Caco-2 (cell line): ENCODE measurements around the gene VPS8. TPM values are rescaled to one million over a fixed set of nuclear protein-coding genes. Genes with fewer than 3 reads are reported as not detected.

Experiments used
- BruUV-seq: library from RNA; stranded (reverse); fragments of 400-500 nt; replicated peaks from 2 replicates; lab custom pipeline; 2021; lab: Mats Ljungman, UMichigan
- CTCF ChIA-PET: fragments of 300-600 bp; sonication (Branson Sonifier 250); formaldehyde crosslinking; loops from one replicate; lab custom pipeline; 2022; ENCODE audit warnings: antibody characterized with exemption; lab: Charles Lee
- POLR2A ChIA-PET: fragments of 300-600 bp; sonication (Branson Sonifier 250); formaldehyde crosslinking; loops from one replicate; lab custom pipeline; 2022; ENCODE audit warnings: antibody characterized with exemption; lab: Charles Lee
- DNase-seq, 2 experiments: peaks; one replicate each; pipeline versions ENCODE4 v3.0.0 to v3.0.0-alpha.2; 2020 to 2022
- H3K27me3 ChIP-seq: replicated peaks from 2 replicates; pipeline ENCODE4 v1.6.0; 2011; ENCODE audit warnings: low read length; ENCODE audit not compliant: control insufficient read depth, insufficient read depth
- H3K36me3 ChIP-seq: 2 replicates; pipeline ENCODE4 v1.5.1; 2011; ENCODE audit warnings: low read length; ENCODE audit not compliant: control insufficient read depth, insufficient read depth
- H3K4me1 ChIP-seq: fragments of 250-450 bp; sonication (Bioruptor Pico); 2 replicates; pipeline ENCODE4 v1.5.1; 2020; ENCODE audit warnings: mild to moderate bottlenecking
- H3K4me3 ChIP-seq: 2 replicates; pipeline ENCODE4 v1.5.1; 2011; ENCODE audit warnings: low read depth, mild to moderate bottlenecking, control low read depth, low read length
- H3K9me3 ChIP-seq: fragments of 250-450 bp; sonication (Bioruptor Pico); 2 replicates; pipeline ENCODE4 v1.5.1; 2020; ENCODE audit warnings: mild to moderate bottlenecking, moderate library complexity
- H3K27ac Mint-ChIP-seq: one replicate; pipeline ENCODE4 v1.8.0; 2022; ENCODE audit warnings: mixed read lengths; ENCODE audit not compliant: unreplicated experiment
- H3K27me3 Mint-ChIP-seq: one replicate; pipeline ENCODE4 v1.8.0; 2022; ENCODE audit warnings: mixed read lengths; ENCODE audit not compliant: insufficient read depth, unreplicated experiment
- H3K36me3 Mint-ChIP-seq: one replicate; pipeline ENCODE4 v1.8.0; 2022; ENCODE audit warnings: mild to moderate bottlenecking, mixed read lengths; ENCODE audit not compliant: insufficient read depth, unreplicated experiment
- H3K4me1 Mint-ChIP-seq: one replicate; pipeline ENCODE4 v1.8.0; 2022; ENCODE audit warnings: low read depth, mixed read lengths; ENCODE audit not compliant: unreplicated experiment
- H3K4me3 Mint-ChIP-seq: one replicate; pipeline ENCODE4 v1.8.0; 2022; ENCODE audit warnings: mild to moderate bottlenecking, moderate library complexity, mixed read lengths; ENCODE audit not compliant: unreplicated experiment
- H3K9me3 Mint-ChIP-seq: one replicate; pipeline ENCODE4 v1.8.0; 2022; ENCODE audit warnings: mixed read lengths; ENCODE audit not compliant: unreplicated experiment
- intact Hi-C: fragments of 100-400 bp; cut with micrococcal nuclease; formaldehyde crosslinking; loops from one replicate; pipeline ENCODE4 v1.10.0; 2022; ENCODE audit not compliant: unreplicated experiment
- total RNA-seq: library from RNA; stranded (reverse); gene quantifications from 2 replicates; pipeline ENCODE4 v1.2.3, GENCODE V29; 2022
- TF ChIP-seq, protein P1 (sequence below), 2 experiments: fragments of 200-600 bp in 1 of 2; IDR thresholded peaks; 1 replicate in 1 of 2; 2 replicates in 1 of 2; pipeline versions ENCODE4 v1.5.1 to v1.8.0; 2011 to 2022; ENCODE audit warnings: antibody characterized with exemption in 1 of 2, control low read depth in 1 of 2, inconsistent platforms in 1 of 2, low read depth in 1 of 2, low read length in 1 of 2, mild to moderate bottlenecking in 1 of 2, moderate library complexity in 1 of 2; ENCODE audit not compliant: insufficient read depth in 1 of 2, severe bottlenecking in 1 of 2, unreplicated experiment in 1 of 2

Gene VPS8
- total RNA-seq, 1 experiment from 2014 or later = 44.7 TPM

DNA sequence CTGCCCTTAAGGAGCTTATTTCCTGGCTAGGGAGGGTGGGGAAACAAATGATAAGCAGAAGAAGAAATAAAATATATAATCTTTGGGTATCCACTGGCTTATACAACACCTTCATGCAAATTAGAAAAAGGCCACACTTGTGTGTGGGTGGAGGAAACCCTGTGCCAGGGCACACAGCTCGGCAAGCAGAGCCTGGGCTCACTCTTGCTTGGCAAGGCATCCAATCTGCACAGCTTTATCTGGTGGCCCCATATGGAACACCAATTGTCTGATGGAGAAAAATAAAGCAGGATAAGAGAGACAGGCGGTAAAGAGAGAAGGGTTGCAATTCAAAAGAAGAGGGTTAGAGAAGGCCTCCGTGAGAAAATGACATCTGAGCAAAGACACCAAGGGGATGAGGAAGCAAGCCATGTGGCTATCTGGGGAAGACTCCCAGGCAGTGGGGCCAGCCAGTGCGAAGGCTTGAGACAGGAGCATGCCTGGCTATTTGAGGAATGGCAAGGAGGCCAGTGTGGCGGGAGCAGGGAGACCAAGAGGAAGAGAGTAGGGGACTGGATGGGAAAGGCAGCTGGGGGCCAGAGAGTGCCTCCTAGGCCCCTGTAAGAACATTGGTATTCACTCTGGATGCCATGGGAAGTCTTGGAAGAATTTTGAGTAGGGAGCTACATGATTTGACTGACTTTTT lies 22.5 kb upstream of the VPS8 start:
- Mint-ChIP-seq H3K27me3 (peaks cover 4% of the 10 kb centered on the region), H3K4me3 (no peak overlapping the region), H3K27ac (no peak overlapping the region), H3K36me3 (no peaks in the 10 kb centered on the region), H3K9me3 (no peaks in the 10 kb centered on the region), H3K4me1 (no peaks in the 10 kb centered on the region)
- ChIA-PET CTCF (interaction anchor here (0.6 kb wide), 1 partner anchor 15 kb away, joined by 3 read pairs; no protein-coding TSS in a partner anchor), POLR2A (no interaction called here)
- no peaks in the 10 kb centered on the region for H3K9me3 ChIP-seq
- no peaks in the 10 kb centered on the region for H3K36me3 ChIP-seq
- no peak for DNase-seq
- BruUV-seq = no TSS peak
- no peaks in the 10 kb centered on the region for H3K4me1 ChIP-seq
- H3K4me3 ChIP-seq = no peak overlapping the region
- intact Hi-C loops = no loop called here
- TF ChIP-seq, protein P1, sequence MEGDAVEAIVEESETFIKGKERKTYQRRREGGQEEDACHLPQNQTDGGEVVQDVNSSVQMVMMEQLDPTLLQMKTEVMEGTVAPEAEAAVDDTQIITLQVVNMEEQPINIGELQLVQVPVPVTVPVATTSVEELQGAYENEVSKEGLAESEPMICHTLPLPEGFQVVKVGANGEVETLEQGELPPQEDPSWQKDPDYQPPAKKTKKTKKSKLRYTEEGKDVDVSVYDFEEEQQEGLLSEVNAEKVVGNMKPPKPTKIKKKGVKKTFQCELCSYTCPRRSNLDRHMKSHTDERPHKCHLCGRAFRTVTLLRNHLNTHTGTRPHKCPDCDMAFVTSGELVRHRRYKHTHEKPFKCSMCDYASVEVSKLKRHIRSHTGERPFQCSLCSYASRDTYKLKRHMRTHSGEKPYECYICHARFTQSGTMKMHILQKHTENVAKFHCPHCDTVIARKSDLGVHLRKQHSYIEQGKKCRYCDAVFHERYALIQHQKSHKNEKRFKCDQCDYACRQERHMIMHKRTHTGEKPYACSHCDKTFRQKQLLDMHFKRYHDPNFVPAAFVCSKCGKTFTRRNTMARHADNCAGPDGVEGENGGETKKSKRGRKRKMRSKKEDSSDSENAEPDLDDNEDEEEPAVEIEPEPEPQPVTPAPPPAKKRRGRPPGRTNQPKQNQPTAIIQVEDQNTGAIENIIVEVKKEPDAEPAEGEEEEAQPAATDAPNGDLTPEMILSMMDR (IDR thresholded peaks at IDR 0.05; ENCODE audit: insufficient read depth in 1 of 2, low read depth in 1 of 2, low read length in 1 of 2, severe bottlenecking in 1 of 2, unreplicated experiment in 1 of 2) = no peak
- no peaks in the 10 kb centered on the region; the same call in 1 of the 2 replicates for H3K27me3 ChIP-seq

DNA sequence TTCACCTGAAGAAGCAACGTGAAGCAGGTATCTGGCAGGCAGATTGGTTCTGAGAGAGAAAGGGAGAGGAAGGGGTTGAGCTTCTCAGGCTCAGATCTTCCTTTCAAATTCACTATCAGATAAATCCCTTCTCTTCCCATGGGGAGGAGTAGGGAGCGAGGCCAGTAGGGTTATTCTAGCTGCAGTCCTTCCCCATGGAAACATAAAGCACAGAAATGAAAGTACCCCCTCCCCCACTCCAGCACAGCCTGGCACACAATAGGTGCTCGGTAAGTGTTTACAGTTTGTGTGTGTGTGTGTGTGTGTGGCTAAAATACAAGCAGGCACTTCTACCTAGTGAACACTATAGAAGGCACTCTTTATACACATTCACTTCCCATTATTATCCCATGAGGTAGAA lies 20.8 kb upstream of the VPS8 start:
- no peak for DNase-seq
- H3K9me3 Mint-ChIP-seq = no peaks in the 10 kb centered on the region
- H3K4me3 Mint-ChIP-seq = no peak overlapping the region
- Histone ChIP-seq H3K4me1 (no peaks in the 10 kb centered on the region), H3K27me3 (no peaks in the 10 kb centered on the region; the same call in 1 of the 2 replicates), H3K9me3 (no peaks in the 10 kb centered on the region), H3K4me3 (no peak overlapping the region), H3K36me3 (no peaks in the 10 kb centered on the region)
- TF ChIP-seq, protein P1 (IDR thresholded peaks at IDR 0.05; ENCODE audit: insufficient read depth in 1 of 2, low read depth in 1 of 2, low read length in 1 of 2, severe bottlenecking in 1 of 2, unreplicated experiment in 1 of 2) = no peak
- H3K36me3 Mint-ChIP-seq = no peaks in the 10 kb centered on the region
- POLR2A ChIA-PET = no interaction called here
- H3K27ac Mint-ChIP-seq = no peak overlapping the region
- no peaks in the 10 kb centered on the region for H3K4me1 Mint-ChIP-seq
- CTCF ChIA-PET = no interaction called here
- intact Hi-C loops = no loop called here
- no TSS peak for BruUV-seq
- no peaks in the 10 kb centered on the region for H3K27me3 Mint-ChIP-seq

DNA sequence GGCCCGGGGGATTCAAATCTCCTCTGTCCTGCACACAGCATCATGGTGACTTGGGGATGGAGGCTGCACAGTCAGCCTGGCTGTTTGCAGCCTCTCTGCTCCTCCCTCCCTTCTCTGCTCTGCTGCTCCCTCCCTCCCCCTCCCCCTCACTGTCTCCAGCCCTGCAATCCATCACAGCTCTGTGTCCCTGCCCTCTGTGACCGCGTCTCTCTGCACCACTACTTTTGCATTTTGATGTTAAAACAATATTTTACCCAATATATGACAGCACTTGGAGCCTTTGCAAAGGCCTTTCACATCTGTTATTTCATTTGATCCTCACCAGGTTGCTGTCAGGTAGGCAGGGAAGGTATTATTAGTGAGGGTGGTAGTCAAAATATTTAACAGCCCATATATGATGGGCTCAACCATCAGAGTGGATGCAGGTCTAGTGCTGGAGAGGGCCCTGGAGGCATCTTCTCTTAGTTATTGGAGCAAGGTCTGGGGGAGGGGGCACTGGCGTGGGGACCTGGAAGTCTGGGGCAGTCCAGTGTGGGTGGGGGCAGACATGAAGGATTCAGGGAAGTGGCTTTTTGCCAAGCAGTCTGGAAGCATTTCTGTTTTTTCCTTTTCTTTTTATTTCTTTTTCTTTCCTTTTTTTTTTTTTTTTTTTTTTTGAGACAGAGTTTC lies 16.3 kb upstream of the VPS8 start:
- H3K36me3 ChIP-seq = no peaks in the 10 kb centered on the region
- H3K27me3 Mint-ChIP-seq = no peaks in the 10 kb centered on the region
- no peak overlapping the region for H3K4me3 Mint-ChIP-seq
- H3K9me3 Mint-ChIP-seq = peaks cover 10% of the 10 kb centered on the region
- H3K9me3 ChIP-seq = no peaks in the 10 kb centered on the region
- BruUV-seq = no TSS peak
- CTCF ChIA-PET = interaction anchor here (0.5 to 0.6 kb wide), 3 partner anchors 22 to 864 kb away, joined by 3 to 6 read pairs (median 4); no protein-coding TSS in a partner anchor
- no peaks in the 10 kb centered on the region for H3K36me3 Mint-ChIP-seq
- no peak for DNase-seq
- peaks cover 10% of the 10 kb centered on the region for H3K4me1 ChIP-seq
- intact Hi-C loops = no loop called here
- TF ChIP-seq, protein P1 (IDR thresholded peaks at IDR 0.05; ENCODE audit: insufficient read depth in 1 of 2, low read depth in 1 of 2, low read length in 1 of 2, severe bottlenecking in 1 of 2, unreplicated experiment in 1 of 2) = no peak
- H3K4me3 ChIP-seq = no peak overlapping the region
- POLR2A ChIA-PET = no interaction called here
- no peak overlapping the region for H3K27ac Mint-ChIP-seq
- H3K4me1 Mint-ChIP-seq = peaks cover 7% of the 10 kb centered on the region
- H3K27me3 ChIP-seq = no peaks in the 10 kb centered on the region
